HepG2 (cell line): ENCODE results near the gene EXOC6B. TPM values are rescaled to one million over a fixed set of nuclear protein-coding genes. Genes with fewer than 3 reads are reported as not detected.

Experiments used
- ATAC-seq: fragments of 200-7000 bp; cut with Tn5 transposase; 3 replicates; pipeline ENCODE4 v1.9.1; 2020; ENCODE audit warnings: mild to moderate bottlenecking, moderate library complexity
- BruUV-seq: library from RNA; stranded (reverse); fragments of 400-500 nt; replicated peaks from 2 replicates; lab custom pipeline; 2021; lab: Mats Ljungman, UMichigan
- CTCF ChIA-PET: fragments of 300-600 bp; formaldehyde crosslinking; extraction: SDS; loops from one replicate; lab custom pipeline; 2021; ENCODE audit warnings: low total read pairs, inconsistent platforms, low intra/inter-chr PET ratio; lab: Yijun Ruan, JAX
- POLR2A ChIA-PET: fragments of 350-600 bp; sonication (Branson Sonifier 250); formaldehyde crosslinking; loops from one replicate; lab custom pipeline; 2020; ENCODE audit warnings: antibody characterized with exemption, inconsistent platforms; lab: Yijun Ruan, JAX
- DNase-seq: peaks from one replicate; pipeline ENCODE4 v3.0.0-alpha.2; 2015; ENCODE audit warnings: low spot score
- FAIRE-seq: peaks from 3 replicates; lab custom pipeline; 2011; peaks lifted over from hg19 to GRCh38; lab: Jason Lieb, UNC
- H2AFZ ChIP-seq: one replicate; pipeline ENCODE4 v1.6.1; 2011; ENCODE audit warnings: low read length, inconsistent platforms
- H3K27ac ChIP-seq: fragments of 300-600 bp; 3 replicates; pipeline ENCODE4 v1.8.0; 2011; ENCODE audit warnings: mixed run types, mild to moderate bottlenecking, mixed read lengths, low read length, inconsistent platforms; ENCODE audit not compliant: insufficient read depth; ENCODE audit errors: extremely low read length
- H3K27me3 ChIP-seq, 2 experiments: fragments of 200-600 bp in 1 of 2; 2 replicates in 1 of 2; 3 replicates in 1 of 2; pipeline versions ENCODE4 v1.6.0 to v1.8.0; 2011; ENCODE audit warnings: low read length in 2 of 2, mild to moderate bottlenecking in 2 of 2, moderate library complexity in 2 of 2, inconsistent platforms in 1 of 2; ENCODE audit not compliant: insufficient read depth in 2 of 2, control insufficient read depth in 1 of 2
- H3K36me3 ChIP-seq, 2 experiments: fragments of 200-600 bp in 1 of 2; replicated peaks in 1 of 2; 2 replicates in 1 of 2; 3 replicates in 1 of 2; pipeline versions ENCODE4 v1.5.1 to v1.8.0; 2011; ENCODE audit warnings: low read length in 2 of 2, inconsistent platforms in 1 of 2; ENCODE audit not compliant: insufficient read depth in 2 of 2, control insufficient read depth in 1 of 2
- H3K4me1 ChIP-seq: 2 replicates; pipeline ENCODE4 v1.5.1; 2012; ENCODE audit warnings: low read length, inconsistent platforms; ENCODE audit not compliant: insufficient read depth
- H3K4me2 ChIP-seq: 2 replicates; pipeline ENCODE4 v1.6.0; 2011; ENCODE audit warnings: low read depth, low read length, inconsistent platforms
- H3K4me3 ChIP-seq, 3 experiments: fragments of 200-600 bp in 1 of 3; sonication (generic), shearing (Covaris generic) in 1 of 3; replicated peaks in 1 of 3; 2 replicates each; pipeline ENCODE4 v1.5.1; 2011 to 2016; ENCODE audit warnings: low read length in 3 of 3, inconsistent platforms in 2 of 3, low read depth in 2 of 3, mild to moderate bottlenecking in 2 of 3, control low read depth in 1 of 3, mixed read lengths in 1 of 3; ENCODE audit not compliant: insufficient read depth in 1 of 3
- H3K79me2 ChIP-seq: one replicate; pipeline ENCODE4 v1.6.1; 2011; ENCODE audit warnings: low read length, inconsistent platforms; ENCODE audit not compliant: insufficient read depth
- H3K9ac ChIP-seq: 2 replicates; pipeline ENCODE4 v1.6.0; 2011; ENCODE audit warnings: mild to moderate bottlenecking, low read depth, low read length, inconsistent platforms; ENCODE audit not compliant: insufficient read depth
- H3K9me3 ChIP-seq: 2 replicates; pipeline ENCODE4 v1.5.1; 2012; ENCODE audit warnings: mild to moderate bottlenecking, low read length
- H4K20me1 ChIP-seq: 2 replicates; pipeline ENCODE4 v1.6.0; 2011; ENCODE audit warnings: inconsistent platforms, mild to moderate bottlenecking, low read length, moderate library complexity; ENCODE audit not compliant: insufficient read depth
- ARNTL ChIP-seq: sonication (generic); formaldehyde crosslinking; IDR thresholded peaks from 2 replicates; pipeline ENCODE4 v1.4.0; 2020; ENCODE audit warnings: mild to moderate bottlenecking, missing genetic modification reagents
- ETV6 ChIP-seq: sonication (generic); formaldehyde crosslinking; conservative IDR thresholded peaks from 2 replicates; pipeline ENCODE4 v1.4.0; 2020; ENCODE audit warnings: missing genetic modification reagents
- FLYWCH1 ChIP-seq: sonication (generic); formaldehyde crosslinking; IDR thresholded peaks from 2 replicates; pipeline ENCODE4 v1.8.1; 2023; ENCODE audit warnings: mild to moderate bottlenecking, missing genetic modification reagents
- HIVEP1 ChIP-seq: sonication (generic); formaldehyde crosslinking; IDR thresholded peaks from 2 replicates; pipeline ENCODE4 v1.4.0; 2020; ENCODE audit warnings: mild to moderate bottlenecking, missing genetic modification reagents
- SKI ChIP-seq: fragments of 450-650 bp; IDR thresholded peaks from one replicate; pipeline ENCODE4 v1.6.1; 2018; ENCODE audit warnings: mild to moderate bottlenecking; ENCODE audit not compliant: partially characterized antibody
- ZNF441 ChIP-seq: sonication (generic); formaldehyde crosslinking; IDR thresholded peaks from 2 replicates; pipeline ENCODE4 v1.7.0; 2021; ENCODE audit warnings: missing genetic modification reagents, borderline replicate concordance
- ZNF569 ChIP-seq: sonication (generic); formaldehyde crosslinking; IDR thresholded peaks from 2 replicates; pipeline ENCODE4 v1.5.0; 2020; ENCODE audit warnings: mild to moderate bottlenecking, missing genetic modification reagents, moderate library complexity, borderline replicate concordance
- ZNF639 ChIP-seq: conservative IDR thresholded peaks from 2 replicates; pipeline ENCODE4 v1.6.1; 2018; ENCODE audit warnings: missing genetic modification reagents
- ZNF687 ChIP-seq: sonication (generic); formaldehyde crosslinking; IDR thresholded peaks from 2 replicates; pipeline ENCODE4 v1.5.1; 2020; ENCODE audit warnings: mild to moderate bottlenecking, missing genetic modification reagents, moderate library complexity
- WGBS: methylation state at CpG from one replicate; pipeline ENCODE4 v1.1.6; 2017; ENCODE audit warnings: low lambda C conversion rate; 5-methylcytosine and 5-hydroxymethylcytosine counted together
- in situ Hi-C: cut with HindIII; loops from 2 replicates; pipeline ENCODE4 v1.10.0; 2017; ENCODE audit warnings: low pct_unique_long_range_greater_than_20kb; ENCODE audit not compliant: extremely low pct_ligation_motif_present
- intact Hi-C: fragments of 100-400 bp; cut with micrococcal nuclease; formaldehyde crosslinking; loops from one replicate; pipeline ENCODE4 v1.10.0; 2022; ENCODE audit not compliant: unreplicated experiment
- polyA plus RNA-seq, 8 experiments: library from polyadenylated mRNA; depleted of rRNA in 3 of 8; stranded (reverse) in 7 of 8; unstranded in 1 of 8; fragments of >200 nt; fragmentation: Illumina TruSeq in 4 of 8; extraction: Trizol in 4 of 8; gene quantifications; 2 replicates each; pipeline versions ENCODE4 v1.2.1 to v1.2.3, GENCODE V29; 2011 to 2016; ENCODE audit warnings: low read depth in 4 of 8, missing spikeins in 1 of 8, mixed read lengths in 1 of 8; ENCODE audit not compliant: insufficient read depth in 1 of 8
- total RNA-seq, 5 experiments: library from RNA; depleted of rRNA; stranded (reverse); fragments of >200 nt; fragmentation: Illumina TruSeq; extraction: Trizol; gene quantifications; 2 replicates each; pipeline ENCODE4 v1.2.3, GENCODE V29; 2016; ENCODE audit warnings: low read depth in 1 of 5

EXOC6B gene
- total and polyA plus RNA-seq, 2 of the 13 experiments (the other 11 are each of a cell fraction or from before 2014, with no cell fraction given): 9.1 to 15.9 TPM

- WGBS: 89% methylated on average over 1 of the region's 1 CpG
- in situ Hi-C loops: no loop called here
- no peak for ATAC-seq
- Histone ChIP-seq H3K4me2 (no peak overlapping the region), H3K79me2 (no peaks in the 10 kb centered on the region), H3K27me3 (no peaks in the 10 kb centered on the region), H3K36me3 (no peaks in the 10 kb centered on the region), H3K27ac (no peak overlapping the region), H3K9me3 (no peaks in the 10 kb centered on the region), H2AFZ (no peak overlapping the region), H3K4me3 (no peak overlapping the region), H3K4me1 (no peaks in the 10 kb centered on the region), H3K9ac (no peak overlapping the region), H4K20me1 (no peaks in the 10 kb centered on the region)
- no TSS peak for BruUV-seq
- CTCF ChIA-PET: no interaction called here
- TF ChIP-seq ARNTL (CRISPR knock-in tag) (no peak), ZNF687 (CRISPR knock-in tag) (no peak), HIVEP1 (no peak), ZNF639 (CRISPR knock-in tag) (no peak), SKI (no peak), FLYWCH1 (CRISPR knock-in tag) (no peak), ZNF569 (CRISPR knock-in tag) (no peak), ZNF441 (CRISPR knock-in tag) (no peak), ETV6 (no peak)
- no peak for FAIRE-seq
- intact Hi-C loops: no loop called here
- POLR2A ChIA-PET: no interaction called here
- DNase-seq: no peak
These were observed 464.8 kb downstream of the EXOC6B start for GRCh38 chr2:72361042-72361441.
